ENCODE results near the gene CAPN3. TPM values are rescaled to one million over a fixed set of nuclear protein-coding genes. Genes with fewer than 3 reads are reported as not detected.

Gene CAPN3
- total and polyA plus RNA-seq, 12 donors, result 3.3 to 72.9 (median 8.5) TPM

DNA sequence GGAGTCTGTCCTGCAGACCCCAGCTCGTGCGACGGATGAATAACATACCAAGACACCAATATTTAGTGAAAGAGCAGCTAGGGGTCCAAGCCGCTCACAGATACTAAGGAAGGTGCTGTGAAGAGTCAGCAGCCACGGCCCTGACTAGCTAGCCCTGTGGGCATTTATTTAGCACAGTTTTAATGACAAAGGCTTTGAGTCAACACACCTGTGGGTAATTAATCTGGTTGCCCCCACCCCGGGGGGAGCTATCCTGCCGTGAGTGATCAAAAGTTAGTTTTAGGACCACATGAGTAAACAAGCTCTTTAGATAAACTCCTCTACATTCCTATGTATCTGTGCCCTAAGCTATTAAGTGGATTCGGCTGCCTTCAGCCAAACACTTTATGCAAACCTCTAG is 18.7 kb downstream of the CAPN3 start:
- peak in 1 of 7 donors; percentile 17 for DNase-seq
- no peak overlapping the region for H3K27ac ChIP-seq
- H3K27me3 ChIP-seq, result no peaks in the 10 kb centered on the region
- intact Hi-C loops (cut with DNase I), result no loop called here
- 88 to 94% (median 93%) methylated on average over 5 to 8 of the region's 8 CpGs for WGBS, 4 donors
- H3K9me3 ChIP-seq (replicated peaks in 1 of 3), result no peaks in the 10 kb centered on the region
- H3K4me3 ChIP-seq, result no peak overlapping the region
- no peaks in the 10 kb centered on the region for H3K36me3 ChIP-seq (replicated peaks in 1 of 2)
- no peak for TF ChIP-seq POLR2A (IDR thresholded peaks at IDR 0.05)
- H3K4me1 ChIP-seq (replicated peaks in 1 of 2), result no peaks in the 10 kb centered on the region

DNA sequence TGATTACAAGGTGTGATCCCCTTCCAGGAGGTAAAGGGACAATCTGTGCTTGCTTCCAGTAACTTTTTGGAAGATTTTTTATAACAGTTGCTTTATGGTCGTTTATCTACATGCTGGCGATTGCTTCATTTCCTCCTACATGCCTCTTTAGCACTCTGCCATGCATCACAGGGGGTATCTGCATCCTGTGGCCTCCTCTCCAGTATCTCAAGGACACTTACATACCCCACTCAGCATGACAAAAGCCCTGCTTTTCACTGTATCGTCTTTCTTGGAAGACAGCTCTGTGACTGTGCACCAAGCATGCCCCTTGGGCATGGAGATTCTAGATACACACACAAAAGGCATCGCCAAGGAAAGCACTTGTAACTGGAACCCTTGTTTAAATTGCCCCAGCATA is 25.3 kb downstream of the CAPN3 start:
- 66 to 79% (median 67%) methylated on average over 4 of the region's 4 CpGs for WGBS, 4 donors

DNA sequence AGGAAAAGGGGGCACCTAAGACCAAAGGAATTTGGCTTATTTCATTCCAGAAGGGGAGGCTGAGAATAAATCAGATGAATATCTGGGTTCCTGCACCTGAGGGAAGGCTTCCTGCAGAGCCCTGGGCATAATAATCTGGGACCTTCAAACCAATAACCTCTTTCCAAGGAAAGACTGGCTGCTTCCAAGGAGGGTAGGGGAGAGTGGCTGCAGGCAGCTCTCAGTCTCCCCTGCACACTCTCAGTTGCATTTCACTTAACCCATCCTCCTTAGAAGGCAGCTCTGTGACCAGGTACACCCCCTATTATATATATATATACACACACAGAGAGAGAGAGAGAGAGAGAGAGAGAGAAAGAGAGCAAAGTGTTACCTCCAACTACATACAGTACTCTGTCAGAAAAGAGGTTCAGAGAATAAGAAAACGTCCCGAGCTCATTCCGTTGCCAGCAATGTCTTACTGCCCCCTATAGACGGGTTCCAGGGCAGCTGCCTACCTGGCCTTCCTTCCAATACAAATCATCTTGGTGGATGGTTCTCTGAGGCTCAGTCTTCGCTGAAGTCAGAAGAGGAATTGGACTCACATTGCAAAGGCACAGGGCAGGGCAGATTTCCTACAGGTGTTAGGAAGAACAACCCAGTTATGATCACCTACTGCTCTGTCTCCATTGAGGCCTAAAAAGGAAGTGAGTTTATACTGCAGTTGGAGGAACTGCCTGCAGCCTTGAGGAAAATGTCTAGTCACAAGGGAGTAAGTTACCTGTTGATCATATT is 26.1 kb downstream of the CAPN3 start:
- WGBS, 4 donors, result 50 to 57% (median 53%) methylated on average over 5 of the region's 5 CpGs
- Histone ChIP-seq H3K27ac (no peak overlapping the region), H3K4me3 (no peak overlapping the region), H3K9me3 (replicated peaks in 1 of 3) (no peaks in the 10 kb centered on the region), H3K4me1 (replicated peaks in 1 of 2) (no peaks in the 10 kb centered on the region), H3K36me3 (replicated peaks in 1 of 2) (no peaks in the 10 kb centered on the region), H3K27me3 (no peaks in the 10 kb centered on the region)
- intact Hi-C loops (cut with DNase I), result no loop called here
- TF ChIP-seq POLR2A (IDR thresholded peaks at IDR 0.05), result no peak
- TF ChIP-seq, protein P1, sequence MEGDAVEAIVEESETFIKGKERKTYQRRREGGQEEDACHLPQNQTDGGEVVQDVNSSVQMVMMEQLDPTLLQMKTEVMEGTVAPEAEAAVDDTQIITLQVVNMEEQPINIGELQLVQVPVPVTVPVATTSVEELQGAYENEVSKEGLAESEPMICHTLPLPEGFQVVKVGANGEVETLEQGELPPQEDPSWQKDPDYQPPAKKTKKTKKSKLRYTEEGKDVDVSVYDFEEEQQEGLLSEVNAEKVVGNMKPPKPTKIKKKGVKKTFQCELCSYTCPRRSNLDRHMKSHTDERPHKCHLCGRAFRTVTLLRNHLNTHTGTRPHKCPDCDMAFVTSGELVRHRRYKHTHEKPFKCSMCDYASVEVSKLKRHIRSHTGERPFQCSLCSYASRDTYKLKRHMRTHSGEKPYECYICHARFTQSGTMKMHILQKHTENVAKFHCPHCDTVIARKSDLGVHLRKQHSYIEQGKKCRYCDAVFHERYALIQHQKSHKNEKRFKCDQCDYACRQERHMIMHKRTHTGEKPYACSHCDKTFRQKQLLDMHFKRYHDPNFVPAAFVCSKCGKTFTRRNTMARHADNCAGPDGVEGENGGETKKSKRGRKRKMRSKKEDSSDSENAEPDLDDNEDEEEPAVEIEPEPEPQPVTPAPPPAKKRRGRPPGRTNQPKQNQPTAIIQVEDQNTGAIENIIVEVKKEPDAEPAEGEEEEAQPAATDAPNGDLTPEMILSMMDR (IDR thresholded peaks at IDR 0.05), result peak in 3 of 6 experiments; percentile 10 to 22 (median 13)
- DNase-seq, result peak in 1 of 7 donors; percentile 12

More for the DNA sequence above, 25.3 kb downstream of the CAPN3 start:
- Histone ChIP-seq H3K9me3 (replicated peaks in 1 of 3) (no peaks in the 10 kb centered on the region), H3K4me3 (no peak overlapping the region), H3K36me3 (replicated peaks in 1 of 2) (no peaks in the 10 kb centered on the region), H3K27me3 (no peaks in the 10 kb centered on the region), H3K4me1 (replicated peaks in 1 of 2) (no peaks in the 10 kb centered on the region), H3K27ac (no peak overlapping the region)
- DNase-seq, result peak in 1 of 7 donors; percentile 13
- TF ChIP-seq, protein P1 (IDR thresholded peaks at IDR 0.05), result no peak
- no peak for TF ChIP-seq POLR2A (IDR thresholded peaks at IDR 0.05)
- intact Hi-C loops (cut with DNase I), result no loop called here

DNA sequence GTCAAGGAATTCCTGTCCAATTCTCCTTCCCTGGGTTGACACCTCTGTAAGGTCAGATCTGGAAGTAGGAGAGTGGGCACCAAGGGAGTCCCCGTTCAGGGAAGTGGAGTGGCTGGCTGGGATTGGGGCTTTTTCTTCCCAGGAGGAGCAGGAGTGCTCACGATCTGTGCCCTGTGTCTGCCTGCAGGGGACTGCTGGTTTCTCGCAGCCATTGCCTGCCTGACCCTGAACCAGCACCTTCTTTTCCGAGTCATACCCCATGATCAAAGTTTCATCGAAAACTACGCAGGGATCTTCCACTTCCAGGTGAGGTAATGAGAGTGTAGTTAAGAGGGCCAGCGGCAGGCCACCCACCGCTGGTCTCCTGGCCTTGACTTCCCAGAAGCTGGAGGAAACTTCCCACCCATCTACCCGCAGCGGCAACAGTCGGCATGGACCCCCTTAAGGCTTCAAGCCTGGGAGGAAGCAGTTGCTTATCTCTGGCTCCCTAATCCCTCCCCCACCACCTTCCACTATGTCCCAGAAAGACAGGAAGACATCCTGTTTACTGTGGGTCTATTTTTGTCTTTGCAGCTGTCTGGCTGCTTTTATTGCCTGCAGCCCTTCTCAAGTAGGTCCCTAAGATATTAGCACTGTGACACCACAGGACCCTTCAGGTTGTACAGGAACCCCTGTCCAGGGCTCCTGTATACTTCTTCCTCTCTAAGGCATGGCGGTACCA is 26.8 kb downstream of the CAPN3 start:
- no peak for TF ChIP-seq POLR2A (IDR thresholded peaks at IDR 0.05)
- TF ChIP-seq, protein P1 (IDR thresholded peaks at IDR 0.05), result no peak
- no peaks in the 10 kb centered on the region for H3K36me3 ChIP-seq (replicated peaks in 1 of 2)

More for the DNA sequence above, 26.8 kb downstream of the CAPN3 start:
- H3K4me1 ChIP-seq (replicated peaks in 1 of 2), result no peaks in the 10 kb centered on the region
- no peaks in the 10 kb centered on the region for H3K9me3 ChIP-seq (replicated peaks in 1 of 3)
- no peak overlapping the region for H3K4me3 ChIP-seq
- H3K27me3 ChIP-seq, result no peaks in the 10 kb centered on the region
- no peak overlapping the region for H3K27ac ChIP-seq
- WGBS, 4 donors, result 75 to 81% (median 80%) methylated on average over 10 to 12 of the region's 12 CpGs
- DNase-seq, result peak in 2 of 7 donors; percentile 13 to 43
- intact Hi-C loops (cut with DNase I), result no loop called here
